ENCODE measurements around the gene OR8G1. TPM values are rescaled to one million over a fixed set of nuclear protein-coding genes. Genes with fewer than 3 reads are reported as not detected.

OR8G1 gene
- total and polyA plus RNA-seq, 9 of the 15 experiments (the other 6 are each of a cell fraction or from before 2014, with no cell fraction given) = 0.03 to 1.4 (median 0.51) TPM; not detected in 1

DNA sequence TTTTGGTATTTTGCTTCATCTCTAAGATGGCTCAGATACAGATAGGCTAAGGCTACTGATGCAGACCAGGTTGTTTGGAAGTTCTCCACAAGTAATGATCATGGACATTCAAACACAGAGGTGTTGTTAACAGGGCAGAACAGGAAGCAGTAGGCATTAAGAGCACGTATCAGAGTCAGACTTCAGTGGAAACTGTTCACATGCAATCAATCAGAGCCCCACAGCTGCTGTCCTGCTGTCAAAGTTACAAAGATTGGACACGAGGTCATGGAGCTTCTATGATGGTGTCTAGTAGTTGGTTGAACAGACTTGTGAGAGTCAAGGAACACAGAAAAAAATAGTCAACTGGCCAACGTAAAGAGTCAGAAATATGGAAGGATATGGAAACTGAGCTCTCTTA is 37.9 kb upstream of the OR8G1 start (continued):
- TF ChIP-seq, protein P1, sequence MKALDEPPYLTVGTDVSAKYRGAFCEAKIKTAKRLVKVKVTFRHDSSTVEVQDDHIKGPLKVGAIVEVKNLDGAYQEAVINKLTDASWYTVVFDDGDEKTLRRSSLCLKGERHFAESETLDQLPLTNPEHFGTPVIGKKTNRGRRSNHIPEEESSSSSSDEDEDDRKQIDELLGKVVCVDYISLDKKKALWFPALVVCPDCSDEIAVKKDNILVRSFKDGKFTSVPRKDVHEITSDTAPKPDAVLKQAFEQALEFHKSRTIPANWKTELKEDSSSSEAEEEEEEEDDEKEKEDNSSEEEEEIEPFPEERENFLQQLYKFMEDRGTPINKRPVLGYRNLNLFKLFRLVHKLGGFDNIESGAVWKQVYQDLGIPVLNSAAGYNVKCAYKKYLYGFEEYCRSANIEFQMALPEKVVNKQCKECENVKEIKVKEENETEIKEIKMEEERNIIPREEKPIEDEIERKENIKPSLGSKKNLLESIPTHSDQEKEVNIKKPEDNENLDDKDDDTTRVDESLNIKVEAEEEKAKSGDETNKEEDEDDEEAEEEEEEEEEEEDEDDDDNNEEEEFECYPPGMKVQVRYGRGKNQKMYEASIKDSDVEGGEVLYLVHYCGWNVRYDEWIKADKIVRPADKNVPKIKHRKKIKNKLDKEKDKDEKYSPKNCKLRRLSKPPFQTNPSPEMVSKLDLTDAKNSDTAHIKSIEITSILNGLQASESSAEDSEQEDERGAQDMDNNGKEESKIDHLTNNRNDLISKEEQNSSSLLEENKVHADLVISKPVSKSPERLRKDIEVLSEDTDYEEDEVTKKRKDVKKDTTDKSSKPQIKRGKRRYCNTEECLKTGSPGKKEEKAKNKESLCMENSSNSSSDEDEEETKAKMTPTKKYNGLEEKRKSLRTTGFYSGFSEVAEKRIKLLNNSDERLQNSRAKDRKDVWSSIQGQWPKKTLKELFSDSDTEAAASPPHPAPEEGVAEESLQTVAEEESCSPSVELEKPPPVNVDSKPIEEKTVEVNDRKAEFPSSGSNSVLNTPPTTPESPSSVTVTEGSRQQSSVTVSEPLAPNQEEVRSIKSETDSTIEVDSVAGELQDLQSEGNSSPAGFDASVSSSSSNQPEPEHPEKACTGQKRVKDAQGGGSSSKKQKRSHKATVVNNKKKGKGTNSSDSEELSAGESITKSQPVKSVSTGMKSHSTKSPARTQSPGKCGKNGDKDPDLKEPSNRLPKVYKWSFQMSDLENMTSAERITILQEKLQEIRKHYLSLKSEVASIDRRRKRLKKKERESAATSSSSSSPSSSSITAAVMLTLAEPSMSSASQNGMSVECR (CRISPR knock-in tag; IDR thresholded peaks at IDR 0.05) = no peak
- TF ChIP-seq, protein P2, sequence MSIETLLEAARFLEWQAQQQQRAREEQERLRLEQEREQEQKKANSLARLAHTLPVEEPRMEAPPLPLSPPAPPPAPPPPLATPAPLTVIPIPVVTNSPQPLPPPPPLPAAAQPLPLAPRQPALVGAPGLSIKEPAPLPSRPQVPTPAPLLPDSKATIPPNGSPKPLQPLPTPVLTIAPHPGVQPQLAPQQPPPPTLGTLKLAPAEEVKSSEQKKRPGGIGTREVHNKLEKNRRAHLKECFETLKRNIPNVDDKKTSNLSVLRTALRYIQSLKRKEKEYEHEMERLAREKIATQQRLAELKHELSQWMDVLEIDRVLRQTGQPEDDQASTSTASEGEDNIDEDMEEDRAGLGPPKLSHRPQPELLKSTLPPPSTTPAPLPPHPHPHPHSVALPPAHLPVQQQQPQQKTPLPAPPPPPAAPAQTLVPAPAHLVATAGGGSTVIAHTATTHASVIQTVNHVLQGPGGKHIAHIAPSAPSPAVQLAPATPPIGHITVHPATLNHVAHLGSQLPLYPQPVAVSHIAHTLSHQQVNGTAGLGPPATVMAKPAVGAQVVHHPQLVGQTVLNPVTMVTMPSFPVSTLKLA (conservative IDR thresholded peaks at IDR 0.05) = 0 out of 4 replicates have a peak, but pooled peaks of 1 of the 2 experiments have one; percentile 45
- TF ChIP-seq ZNF830 (CRISPR knock-in tag; IDR thresholded peaks at IDR 0.05) = no peak
- 0 out of 2 replicates have a peak, but pooled peaks have one; percentile 14 for TF ChIP-seq SMARCA4 (IDR thresholded peaks at IDR 0.05)
- no peak for TF ChIP-seq GATAD2A (IDR thresholded peaks at IDR 0.05)
- TF ChIP-seq FIP1L1 (IDR thresholded peaks at IDR 0.05; ENCODE audit: low read depth, low read length, poor library complexity, severe bottlenecking) = no peak
- TF ChIP-seq CBFA2T3 (IDR thresholded peaks at IDR 0.05) = peak; percentile 80
- TF ChIP-seq, protein P3, sequence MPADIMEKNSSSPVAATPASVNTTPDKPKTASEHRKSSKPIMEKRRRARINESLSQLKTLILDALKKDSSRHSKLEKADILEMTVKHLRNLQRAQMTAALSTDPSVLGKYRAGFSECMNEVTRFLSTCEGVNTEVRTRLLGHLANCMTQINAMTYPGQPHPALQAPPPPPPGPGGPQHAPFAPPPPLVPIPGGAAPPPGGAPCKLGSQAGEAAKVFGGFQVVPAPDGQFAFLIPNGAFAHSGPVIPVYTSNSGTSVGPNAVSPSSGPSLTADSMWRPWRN (IDR thresholded peaks at IDR 0.05; ENCODE audit: low read depth) = no peak
- TF ChIP-seq, protein P4, sequence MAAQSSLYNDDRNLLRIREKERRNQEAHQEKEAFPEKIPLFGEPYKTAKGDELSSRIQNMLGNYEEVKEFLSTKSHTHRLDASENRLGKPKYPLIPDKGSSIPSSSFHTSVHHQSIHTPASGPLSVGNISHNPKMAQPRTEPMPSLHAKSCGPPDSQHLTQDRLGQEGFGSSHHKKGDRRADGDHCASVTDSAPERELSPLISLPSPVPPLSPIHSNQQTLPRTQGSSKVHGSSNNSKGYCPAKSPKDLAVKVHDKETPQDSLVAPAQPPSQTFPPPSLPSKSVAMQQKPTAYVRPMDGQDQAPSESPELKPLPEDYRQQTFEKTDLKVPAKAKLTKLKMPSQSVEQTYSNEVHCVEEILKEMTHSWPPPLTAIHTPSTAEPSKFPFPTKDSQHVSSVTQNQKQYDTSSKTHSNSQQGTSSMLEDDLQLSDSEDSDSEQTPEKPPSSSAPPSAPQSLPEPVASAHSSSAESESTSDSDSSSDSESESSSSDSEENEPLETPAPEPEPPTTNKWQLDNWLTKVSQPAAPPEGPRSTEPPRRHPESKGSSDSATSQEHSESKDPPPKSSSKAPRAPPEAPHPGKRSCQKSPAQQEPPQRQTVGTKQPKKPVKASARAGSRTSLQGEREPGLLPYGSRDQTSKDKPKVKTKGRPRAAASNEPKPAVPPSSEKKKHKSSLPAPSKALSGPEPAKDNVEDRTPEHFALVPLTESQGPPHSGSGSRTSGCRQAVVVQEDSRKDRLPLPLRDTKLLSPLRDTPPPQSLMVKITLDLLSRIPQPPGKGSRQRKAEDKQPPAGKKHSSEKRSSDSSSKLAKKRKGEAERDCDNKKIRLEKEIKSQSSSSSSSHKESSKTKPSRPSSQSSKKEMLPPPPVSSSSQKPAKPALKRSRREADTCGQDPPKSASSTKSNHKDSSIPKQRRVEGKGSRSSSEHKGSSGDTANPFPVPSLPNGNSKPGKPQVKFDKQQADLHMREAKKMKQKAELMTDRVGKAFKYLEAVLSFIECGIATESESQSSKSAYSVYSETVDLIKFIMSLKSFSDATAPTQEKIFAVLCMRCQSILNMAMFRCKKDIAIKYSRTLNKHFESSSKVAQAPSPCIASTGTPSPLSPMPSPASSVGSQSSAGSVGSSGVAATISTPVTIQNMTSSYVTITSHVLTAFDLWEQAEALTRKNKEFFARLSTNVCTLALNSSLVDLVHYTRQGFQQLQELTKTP (IDR thresholded peaks at IDR 0.05; ENCODE audit: low read depth in 1 of 2, partially characterized antibody in 2 of 2) = no peak
- TF ChIP-seq, protein P5, sequence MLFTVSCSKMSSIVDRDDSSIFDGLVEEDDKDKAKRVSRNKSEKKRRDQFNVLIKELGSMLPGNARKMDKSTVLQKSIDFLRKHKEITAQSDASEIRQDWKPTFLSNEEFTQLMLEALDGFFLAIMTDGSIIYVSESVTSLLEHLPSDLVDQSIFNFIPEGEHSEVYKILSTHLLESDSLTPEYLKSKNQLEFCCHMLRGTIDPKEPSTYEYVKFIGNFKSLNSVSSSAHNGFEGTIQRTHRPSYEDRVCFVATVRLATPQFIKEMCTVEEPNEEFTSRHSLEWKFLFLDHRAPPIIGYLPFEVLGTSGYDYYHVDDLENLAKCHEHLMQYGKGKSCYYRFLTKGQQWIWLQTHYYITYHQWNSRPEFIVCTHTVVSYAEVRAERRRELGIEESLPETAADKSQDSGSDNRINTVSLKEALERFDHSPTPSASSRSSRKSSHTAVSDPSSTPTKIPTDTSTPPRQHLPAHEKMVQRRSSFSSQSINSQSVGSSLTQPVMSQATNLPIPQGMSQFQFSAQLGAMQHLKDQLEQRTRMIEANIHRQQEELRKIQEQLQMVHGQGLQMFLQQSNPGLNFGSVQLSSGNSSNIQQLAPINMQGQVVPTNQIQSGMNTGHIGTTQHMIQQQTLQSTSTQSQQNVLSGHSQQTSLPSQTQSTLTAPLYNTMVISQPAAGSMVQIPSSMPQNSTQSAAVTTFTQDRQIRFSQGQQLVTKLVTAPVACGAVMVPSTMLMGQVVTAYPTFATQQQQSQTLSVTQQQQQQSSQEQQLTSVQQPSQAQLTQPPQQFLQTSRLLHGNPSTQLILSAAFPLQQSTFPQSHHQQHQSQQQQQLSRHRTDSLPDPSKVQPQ (CRISPR knock-in tag; IDR thresholded peaks at IDR 0.05; ENCODE audit: borderline replicate concordance) = no peak
- TF ChIP-seq, protein P6, sequence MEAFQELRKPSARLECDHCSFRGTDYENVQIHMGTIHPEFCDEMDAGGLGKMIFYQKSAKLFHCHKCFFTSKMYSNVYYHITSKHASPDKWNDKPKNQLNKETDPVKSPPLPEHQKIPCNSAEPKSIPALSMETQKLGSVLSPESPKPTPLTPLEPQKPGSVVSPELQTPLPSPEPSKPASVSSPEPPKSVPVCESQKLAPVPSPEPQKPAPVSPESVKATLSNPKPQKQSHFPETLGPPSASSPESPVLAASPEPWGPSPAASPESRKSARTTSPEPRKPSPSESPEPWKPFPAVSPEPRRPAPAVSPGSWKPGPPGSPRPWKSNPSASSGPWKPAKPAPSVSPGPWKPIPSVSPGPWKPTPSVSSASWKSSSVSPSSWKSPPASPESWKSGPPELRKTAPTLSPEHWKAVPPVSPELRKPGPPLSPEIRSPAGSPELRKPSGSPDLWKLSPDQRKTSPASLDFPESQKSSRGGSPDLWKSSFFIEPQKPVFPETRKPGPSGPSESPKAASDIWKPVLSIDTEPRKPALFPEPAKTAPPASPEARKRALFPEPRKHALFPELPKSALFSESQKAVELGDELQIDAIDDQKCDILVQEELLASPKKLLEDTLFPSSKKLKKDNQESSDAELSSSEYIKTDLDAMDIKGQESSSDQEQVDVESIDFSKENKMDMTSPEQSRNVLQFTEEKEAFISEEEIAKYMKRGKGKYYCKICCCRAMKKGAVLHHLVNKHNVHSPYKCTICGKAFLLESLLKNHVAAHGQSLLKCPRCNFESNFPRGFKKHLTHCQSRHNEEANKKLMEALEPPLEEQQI (IDR thresholded peaks at IDR 0.05) = no peak

Data from K562 (cell line).